ENCODE results near the gene CLIP2.

- no peak for TF ChIP-seq POLR2A (IDR thresholded peaks at IDR 0.05; ENCODE audit: low read depth, low read length)
- no peak for TF ChIP-seq POLR2AphosphoS5 (IDR thresholded peaks at IDR 0.05; ENCODE audit: low read depth, low read length)
Observed at GRCh38 chr7:74345970-74346369, 56.8 kb downstream of the CLIP2 start.

Data from GM12892 (cell line).